Right atrium auricular region (tissue), 2 donors: ENCODE data around the gene GAS5. TPM values are rescaled to one million over a fixed set of nuclear protein-coding genes. Genes with fewer than 3 reads are reported as not detected.

ENCODE experiments used
- DNase-seq: peaks from one replicate; pipeline ENCODE4 v3.0.0-alpha.2; 2019; ENCODE audit warnings: low spot score
- H3K27ac ChIP-seq, 2 donors: fragments of 200-600 bp; sonication (generic); 1 replicate in 1 of 2; 2 replicates in 1 of 2; pipeline ENCODE4 v1.5.1; 2016 to 2019
- H3K27me3 ChIP-seq, 2 donors: fragments of 200-600 bp; sonication (generic); one replicate each; pipeline versions ENCODE4 v1.5.1 to v1.6.0; 2017 to 2019
- H3K36me3 ChIP-seq: fragments of 200-600 bp; sonication (generic); one replicate; pipeline ENCODE4 v1.5.1; 2016
- H3K4me1 ChIP-seq, 2 donors: fragments of 200-600 bp; sonication (generic); one replicate each; pipeline versions ENCODE4 v1.5.1 to v1.6.0; 2017 to 2019
- H3K4me3 ChIP-seq, 2 donors: fragments of 200-600 bp; sonication (generic); 1 replicate in 1 of 2; 2 replicates in 1 of 2; pipeline ENCODE4 v1.5.1; 2017 to 2019; ENCODE audit warnings: mild to moderate bottlenecking in 1 of 2, moderate library complexity in 1 of 2
- H3K9me3 ChIP-seq, 2 donors: fragments of 200-600 bp; sonication (generic); one replicate each; pipeline ENCODE4 v1.5.1; 2019
- CTCF ChIP-seq, 2 donors: fragments of 200-600 bp; sonication (generic); IDR thresholded peaks; one replicate each; pipeline ENCODE4 v1.5.1; 2019; ENCODE audit warnings: antibody characterized with exemption in 2 of 2
- total RNA-seq, 2 donors: library from RNA; depleted of rRNA; stranded (reverse); fragments of >200 nt; gene quantifications; one replicate each; pipeline ENCODE4 v1.1.0, GENCODE V29; 2016

Gene GAS5
- total RNA-seq, 2 donors from 2014 or later: 74.6 to 115 TPM

GRCh38 chr1:173876732-173877131, 8.9 kb upstream of the GAS5 start:
- no peaks in the 10 kb centered on the region for H3K27me3 ChIP-seq
- DNase-seq: no peak
- no peak overlapping the region for H3K27ac ChIP-seq
- TF ChIP-seq CTCF (IDR thresholded peaks at IDR 0.05): no peak
- H3K36me3 ChIP-seq: peaks cover 27% of the 10 kb centered on the region
- H3K9me3 ChIP-seq: no peaks in the 10 kb centered on the region
- no peaks in the 10 kb centered on the region for H3K4me1 ChIP-seq
- H3K4me3 ChIP-seq: no peak overlapping the region

GRCh38 chr1:173871500-173871899, 3.7 kb upstream of the GAS5 start:
- Histone ChIP-seq H3K9me3 (no peaks in the 10 kb centered on the region), H3K36me3 (peaks cover 21% of the 10 kb centered on the region), H3K4me1 (peaks cover 0 to 35% of the 10 kb centered on the region in 2 donors), H3K27ac (no peak overlapping the region), H3K27me3 (no peaks in the 10 kb centered on the region), H3K4me3 (no peak overlapping the region)
- no peak for TF ChIP-seq CTCF (IDR thresholded peaks at IDR 0.05)
- DNase-seq: no peak

GRCh38 chr1:173871091-173871490, 3.3 kb upstream of the GAS5 start:
- DNase-seq: no peak
- H3K4me1 ChIP-seq: peaks cover 0 to 39% of the 10 kb centered on the region in 2 donors
- TF ChIP-seq CTCF (IDR thresholded peaks at IDR 0.05): no peak
- H3K36me3 ChIP-seq: peaks cover 22% of the 10 kb centered on the region
- no peak overlapping the region for H3K27ac ChIP-seq
- H3K4me3 ChIP-seq: no peak overlapping the region
- no peaks in the 10 kb centered on the region for H3K27me3 ChIP-seq
- no peaks in the 10 kb centered on the region for H3K9me3 ChIP-seq

- no peak overlapping the region for H3K4me3 ChIP-seq
- no peak for TF ChIP-seq CTCF (IDR thresholded peaks at IDR 0.05)
- no peaks in the 10 kb centered on the region for H3K27me3 ChIP-seq
- H3K9me3 ChIP-seq: no peaks in the 10 kb centered on the region
- H3K4me1 ChIP-seq: peaks cover 0 to 45% of the 10 kb centered on the region in 2 donors
- no peak for DNase-seq
- H3K36me3 ChIP-seq: peaks cover 22% of the 10 kb centered on the region
- H3K27ac ChIP-seq: no peak overlapping the region
Observed at GRCh38 chr1:173870252-173871075, 2.7 kb upstream of the GAS5 start.

- H3K9me3 ChIP-seq: no peaks in the 10 kb centered on the region
- TF ChIP-seq CTCF (IDR thresholded peaks at IDR 0.05): no peak
- H3K4me1 ChIP-seq: peaks cover 0 to 54% of the 10 kb centered on the region in 2 donors
- DNase-seq: no peak
- peaks cover 31% of the 10 kb centered on the region for H3K36me3 ChIP-seq
- peak overlapping the region; percentile 67 to 93 for H3K4me3 ChIP-seq
- no peaks in the 10 kb centered on the region for H3K27me3 ChIP-seq
- H3K27ac ChIP-seq: peak overlapping the region; percentile 95 to 98
Observed at GRCh38 chr1:173869021-173869359, 1.2 kb upstream of the GAS5 start.
